Subcutaneous adipose tissue (tissue), 4 donors: ENCODE data around the gene HOXA11. TPM values are rescaled to one million over a fixed set of nuclear protein-coding genes. Genes with fewer than 3 reads are reported as not detected.

ENCODE experiments used
- CTCF ChIP-seq: fragments of 450-650 bp; IDR thresholded peaks from one replicate; pipeline ENCODE4 v1.5.1; 2016; ENCODE audit warnings: low read depth, mild to moderate bottlenecking, control low read depth, antibody characterized with exemption, moderate library complexity
- total RNA-seq, 4 donors: library from RNA; depleted of rRNA; stranded (reverse); fragments of >200 nt; gene quantifications; one replicate each; pipeline ENCODE4 v1.1.0, GENCODE V29; 2016

The HOXA11 gene
- total RNA-seq, 4 donors from 2014 or later, result 1.8 to 4.1 (median 1.9) TPM

- no peak for TF ChIP-seq CTCF
Observed at GRCh38 chr7:27175626-27176523, 9.2 kb downstream of the HOXA11 start.

- TF ChIP-seq CTCF, result no peak
Observed at GRCh38 chr7:27174874-27175625, 10.0 kb downstream of the HOXA11 start.

- TF ChIP-seq CTCF, result no peak
Observed at GRCh38 chr7:27173956-27174873, 10.8 kb downstream of the HOXA11 start, which contains the start of gene HOXA10. Gene HOXA10 (minus strand): TSS chr7:27174320. CDS start chr7:27174306, 14 bp downstream.

GRCh38 chr7:27173511-27173955 is 11.5 kb downstream of the HOXA11 start:
- no peak for TF ChIP-seq CTCF

- no peak for TF ChIP-seq CTCF
Observed at GRCh38 chr7:27172823-27173510, 12.1 kb downstream of the HOXA11 start.

GRCh38 chr7:27172315-27172774 is 12.7 kb downstream of the HOXA11 start:
- no peak for TF ChIP-seq CTCF
